G401.6 (cell line): Measurements from ENCODE around the gene SNX27.
"Not testable (repeated sequence)": the region's sequence is repeated elsewhere in the genome, so short reads cannot be mapped to it uniquely, and the experiment has no call there.

Source experiments
- FAIRE-seq: peaks from 2 replicates; lab custom pipeline; 2012; peaks lifted over from hg19 to GRCh38; lab: Jason Lieb, UNC

Gene SNX27

GRCh38 chr1:151604291-151604690, 7.6 kb upstream of the SNX27 start:
- no peak for FAIRE-seq

GRCh38 chr1:151606384-151606783, 5.5 kb upstream of the SNX27 start:
- FAIRE-seq = no peak

DNA sequence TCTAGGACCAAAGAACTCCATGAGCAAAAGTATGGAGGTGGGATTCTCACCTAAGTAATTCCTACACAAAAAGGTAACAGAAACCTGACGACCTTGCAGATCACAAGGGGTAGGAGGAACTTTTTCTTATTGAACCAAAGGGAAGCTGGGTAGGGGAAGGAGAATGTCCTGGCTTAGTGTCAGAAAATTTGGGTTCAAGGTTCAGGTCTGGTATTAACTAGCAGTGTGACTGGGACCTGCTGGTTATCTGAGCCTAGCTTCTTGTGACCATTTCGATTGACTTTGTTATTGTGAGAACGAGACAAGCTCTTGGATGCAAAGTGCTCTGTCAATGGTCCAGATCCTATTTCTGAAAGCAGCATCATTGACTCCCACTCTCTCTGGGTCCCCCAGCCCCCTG, 5.0 kb upstream of the SNX27 start:
- no peak for FAIRE-seq

- no peak for FAIRE-seq
Measured at GRCh38 chr1:151610142-151610541, 1.7 kb upstream of the SNX27 start.

DNA sequence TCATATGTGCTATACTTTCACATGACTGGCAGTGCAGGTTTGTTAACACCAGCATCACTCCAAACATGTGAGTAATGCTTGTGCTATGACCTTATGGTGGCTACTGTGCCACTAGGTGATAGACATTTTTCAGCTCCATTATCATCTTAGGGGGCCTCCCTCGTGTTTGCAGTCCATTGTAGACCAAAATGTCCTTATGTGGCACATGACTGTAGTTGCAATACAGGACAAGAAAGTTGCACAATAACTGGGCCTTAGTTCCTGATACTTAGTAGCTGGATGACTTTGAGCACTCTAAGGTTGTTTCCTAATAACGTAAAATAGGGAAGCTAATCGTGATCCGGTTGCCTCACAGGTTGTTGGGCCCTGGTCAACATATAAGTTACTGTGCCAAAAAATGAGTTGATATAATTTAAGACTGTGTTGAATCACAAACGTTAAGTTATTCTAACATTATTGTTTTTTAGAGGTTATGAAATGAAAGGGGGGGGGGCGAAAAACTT, 511 bp upstream of the SNX27 start:
- FAIRE-seq = no peak

- no peak for FAIRE-seq
Measured at GRCh38 chr1:151612501-151613281, 841 bp downstream of the SNX27 start.

- no peak for FAIRE-seq
Measured at GRCh38 chr1:151613282-151613780, 1.5 kb downstream of the SNX27 start.

GRCh38 chr1:151615711-151616504, 4.1 kb downstream of the SNX27 start:
- peak; percentile 19 for FAIRE-seq

- no peak for FAIRE-seq
Measured at GRCh38 chr1:151616505-151616849, 4.6 kb downstream of the SNX27 start.

GRCh38 chr1:151618003-151618402, 6.2 kb downstream of the SNX27 start:
- FAIRE-seq = no peak

GRCh38 chr1:151618470-151618869, 6.6 kb downstream of the SNX27 start:
- FAIRE-seq = no peak

GRCh38 chr1:151618996-151619395, 7.1 kb downstream of the SNX27 start:
- not testable (repeated sequence) for FAIRE-seq

DNA sequence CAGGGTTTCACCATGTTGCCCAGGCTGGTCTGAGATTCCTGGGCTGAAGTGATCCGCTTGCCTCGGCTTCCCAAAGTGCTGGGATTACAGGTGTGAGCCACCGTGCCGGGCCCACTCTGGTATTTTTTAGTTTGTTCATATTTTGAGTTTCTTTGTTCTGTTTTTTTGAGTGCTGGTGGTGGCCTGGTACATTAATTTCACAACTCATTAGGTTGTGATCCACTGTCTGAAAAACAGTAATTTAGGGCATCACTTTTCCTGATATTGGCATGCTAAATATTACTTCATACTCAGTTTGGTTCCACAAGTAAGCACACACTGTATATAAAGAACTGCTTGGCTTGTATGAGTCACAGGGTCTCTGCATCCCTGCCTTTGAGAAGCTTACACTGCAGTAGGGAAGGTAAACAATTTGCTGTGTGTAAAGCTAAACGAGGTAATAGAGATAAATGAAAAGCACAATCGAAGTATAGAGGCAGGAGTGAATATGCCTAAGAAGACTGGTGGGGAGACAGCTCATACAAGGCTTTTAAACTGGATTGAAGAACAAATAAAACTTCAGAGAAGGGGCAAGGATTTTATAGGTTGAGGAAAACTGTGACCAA, 7.7 kb downstream of the SNX27 start:
- no peak for FAIRE-seq

GRCh38 chr1:151620286-151620685, 8.4 kb downstream of the SNX27 start:
- FAIRE-seq = no peak

GRCh38 chr1:151621351-151621750, 9.5 kb downstream of the SNX27 start:
- peak; percentile 49 for FAIRE-seq

DNA sequence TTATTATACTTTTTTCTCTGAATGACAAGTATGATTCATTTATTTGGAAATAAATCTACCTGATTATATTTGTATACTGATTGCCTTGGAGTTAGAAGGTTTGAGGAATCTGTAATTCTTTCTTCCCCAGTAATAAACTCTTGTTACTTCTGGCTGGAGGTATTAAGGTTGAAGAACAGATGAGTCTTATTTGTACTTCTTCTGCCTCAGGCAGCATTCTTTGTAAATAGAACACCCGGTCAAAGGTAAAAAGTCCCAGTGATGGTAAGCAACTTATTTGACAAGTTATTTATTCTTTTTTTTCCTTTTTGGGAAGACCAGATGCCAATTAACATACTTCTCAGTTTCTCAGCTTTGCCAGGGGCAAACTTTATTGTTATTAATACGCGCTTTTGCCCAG, 12.9 kb downstream of the SNX27 start:
- FAIRE-seq = no peak

DNA sequence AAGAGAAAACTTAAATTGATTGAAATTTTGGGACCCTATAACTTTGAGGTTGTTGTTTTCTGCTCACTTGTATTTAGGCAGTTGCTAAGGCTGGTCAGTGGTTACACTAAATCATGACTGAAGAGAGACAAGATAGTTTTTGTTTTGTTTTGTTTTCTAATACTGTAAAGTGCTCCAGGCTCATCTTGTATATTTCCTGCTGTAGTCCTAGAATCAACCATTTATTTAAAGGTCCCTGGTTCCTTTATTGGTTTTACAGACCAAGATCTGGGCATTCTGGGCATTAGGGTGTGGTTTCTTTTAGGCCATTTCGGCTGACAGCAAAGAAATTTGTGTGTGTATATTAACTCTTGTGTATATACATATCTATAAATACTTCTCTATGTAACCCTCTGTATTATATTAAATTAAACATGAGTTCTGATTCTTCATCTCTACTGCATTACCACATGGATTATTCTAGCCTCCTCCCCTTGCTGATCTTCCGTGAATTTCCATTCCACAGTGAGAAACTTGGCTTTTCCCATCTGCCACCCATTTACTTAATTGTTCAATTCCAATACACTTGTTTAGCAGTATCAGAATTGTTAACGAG, 15.0 kb downstream of the SNX27 start:
- FAIRE-seq = no peak

DNA sequence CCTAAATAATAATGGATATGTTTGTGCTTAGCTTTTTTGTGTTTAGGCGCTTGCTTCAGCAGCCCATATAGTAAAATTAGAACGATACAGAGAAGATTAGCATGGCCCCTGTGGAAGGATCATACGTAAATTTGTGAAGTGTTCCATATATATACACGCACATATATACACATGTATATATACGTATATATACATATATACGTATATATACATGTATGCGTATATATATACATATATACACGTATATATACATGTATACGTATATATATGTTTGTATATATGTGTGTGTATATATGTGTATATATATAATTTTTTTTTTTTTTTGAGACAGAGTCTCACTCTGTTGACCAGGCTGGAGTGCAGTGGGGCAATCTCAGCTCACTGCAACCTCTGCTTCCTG, 17.4 kb downstream of the SNX27 start:
- FAIRE-seq = no peak

DNA sequence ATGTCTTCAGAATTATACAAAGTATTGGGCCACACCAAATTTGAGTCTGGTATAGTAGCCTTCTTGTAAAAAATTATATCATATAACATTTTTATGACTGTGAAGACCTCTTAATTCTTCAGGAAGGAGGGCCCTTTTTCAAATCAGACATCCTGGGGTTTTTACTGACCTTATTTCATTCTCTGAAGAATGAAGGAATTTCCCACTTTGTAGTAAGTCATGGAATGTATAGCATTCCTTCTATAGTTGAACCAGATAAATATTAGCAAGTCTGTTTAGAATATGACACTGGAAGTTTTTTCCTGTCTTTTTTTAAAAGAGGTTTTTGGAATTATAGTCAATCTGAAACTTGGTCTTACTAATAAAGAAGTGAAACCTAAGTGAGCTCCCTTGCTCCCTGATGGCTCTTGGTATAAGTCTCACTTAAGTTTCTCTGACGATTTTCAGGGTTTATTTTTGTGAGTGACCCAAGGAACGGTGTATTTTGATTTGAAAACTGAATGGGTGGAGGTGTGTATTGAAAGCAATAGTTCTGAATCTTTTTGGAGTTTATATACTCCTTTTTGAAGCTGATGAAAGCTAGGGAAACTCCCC, 23.7 kb downstream of the SNX27 start:
- no peak for FAIRE-seq

- no peak for FAIRE-seq
Measured at GRCh38 chr1:151638074-151638775, 26.4 kb downstream of the SNX27 start.

DNA sequence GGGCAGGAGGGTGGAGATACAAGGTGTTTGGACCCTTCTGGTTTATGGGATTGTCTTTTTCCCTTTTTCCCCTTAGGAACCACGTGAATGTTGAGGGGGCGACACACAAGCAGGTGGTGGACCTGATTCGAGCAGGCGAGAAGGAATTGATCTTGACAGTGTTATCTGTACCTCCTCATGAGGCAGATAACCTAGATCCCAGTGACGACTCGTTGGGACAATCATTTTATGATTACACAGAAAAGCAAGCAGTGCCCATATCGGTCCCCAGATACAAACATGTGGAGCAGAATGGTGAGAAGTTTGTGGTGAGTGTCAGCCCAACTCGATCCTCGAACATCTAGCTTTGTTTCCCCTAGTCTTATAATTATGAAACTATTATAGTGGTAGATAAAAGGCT, 27.0 kb downstream of the SNX27 start:
- no peak for FAIRE-seq

DNA sequence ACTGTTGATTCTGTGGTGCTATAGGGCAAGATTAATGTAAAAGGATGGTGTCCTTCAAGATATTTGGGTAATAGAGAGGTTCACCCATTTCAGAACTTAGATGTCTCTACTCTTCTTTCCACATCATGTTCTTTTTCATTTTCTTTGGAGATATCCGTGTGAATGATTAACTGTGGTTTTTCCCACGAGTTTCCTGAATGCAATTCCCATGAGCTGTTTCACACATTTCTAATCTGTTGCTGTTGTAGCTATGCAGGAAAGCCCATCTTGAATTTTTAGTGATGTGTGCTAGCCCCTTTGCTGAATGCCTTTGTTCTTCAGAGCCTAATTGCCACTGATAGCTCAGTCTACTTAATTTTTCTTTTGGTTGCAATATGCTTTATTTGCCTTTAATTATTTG, 27.6 kb downstream of the SNX27 start:
- no peak for FAIRE-seq
